H9 (cell line): ENCODE results near the gene HMOX2. TPM values are rescaled to one million over a fixed set of nuclear protein-coding genes. Genes with fewer than 3 reads are reported as not detected.

Experiments
- DNase-seq: peaks from one replicate; pipeline ENCODE4 v3.0.0-alpha.2; 2017
- H2AFZ ChIP-seq: one replicate; pipeline ENCODE4 v1.6.1; 2013; ENCODE audit warnings: mild to moderate bottlenecking, low read length, control low read depth, moderate library complexity
- H2AK5ac ChIP-seq: 2 replicates; pipeline ENCODE4 v1.6.1; 2013; ENCODE audit warnings: low read length, control low read depth, mixed read lengths; ENCODE audit not compliant: insufficient read length
- H2BK120ac ChIP-seq: one replicate; pipeline ENCODE4 v1.6.1; 2013; ENCODE audit warnings: low read depth, mild to moderate bottlenecking, low read length, control low read depth, inconsistent platforms; ENCODE audit not compliant: poor library complexity, severe bottlenecking
- H2BK12ac ChIP-seq: 2 replicates; pipeline ENCODE4 v1.6.1; 2013; ENCODE audit warnings: low read length, control low read depth, mixed read lengths, low read depth; ENCODE audit not compliant: insufficient read length
- H2BK15ac ChIP-seq: 2 replicates; pipeline ENCODE4 v1.6.1; 2013; ENCODE audit warnings: low read depth, low read length, control low read depth
- H2BK20ac ChIP-seq: one replicate; pipeline ENCODE4 v1.6.1; 2013; ENCODE audit warnings: low read depth, mild to moderate bottlenecking, low read length, control low read depth, inconsistent platforms; ENCODE audit not compliant: poor library complexity, severe bottlenecking
- H2BK5ac ChIP-seq: 2 replicates; pipeline ENCODE4 v1.6.1; 2013; ENCODE audit warnings: low read length, control low read depth, mixed read lengths; ENCODE audit not compliant: insufficient read length
- H3K14ac ChIP-seq: 2 replicates; pipeline ENCODE4 v1.6.1; 2013; ENCODE audit warnings: low read length, control low read depth; ENCODE audit not compliant: insufficient read depth
- H3K18ac ChIP-seq: 2 replicates; pipeline ENCODE4 v1.6.1; 2013; ENCODE audit warnings: low read depth, mild to moderate bottlenecking, mixed read lengths, low read length, control low read depth; ENCODE audit not compliant: insufficient read length
- H3K23ac ChIP-seq: 2 replicates; pipeline ENCODE4 v1.6.1; 2013; ENCODE audit warnings: low read length, control low read depth, mixed read lengths, low read depth; ENCODE audit not compliant: insufficient read length
- H3K23me2 ChIP-seq: 2 replicates; pipeline ENCODE4 v1.6.1; 2013; ENCODE audit warnings: low read depth, mild to moderate bottlenecking, mixed read lengths, low read length, control low read depth; ENCODE audit not compliant: insufficient read length, poor library complexity, severe bottlenecking
- H3K27ac ChIP-seq: 2 replicates; pipeline ENCODE4 v1.5.1; 2013; ENCODE audit warnings: low read length, control low read depth, mixed read lengths, low read depth; ENCODE audit not compliant: insufficient read length
- H3K27me3 ChIP-seq: 2 replicates; pipeline ENCODE4 v1.6.1; 2013; ENCODE audit warnings: low read length, control low read depth, inconsistent platforms; ENCODE audit not compliant: insufficient read depth
- H3K4ac ChIP-seq: 2 replicates; pipeline ENCODE4 v1.6.1; 2013; ENCODE audit warnings: low read depth, mild to moderate bottlenecking, control low read depth, inconsistent platforms, low read length, moderate library complexity
- H3K4me1 ChIP-seq: 2 replicates; pipeline ENCODE4 v1.6.1; 2013; ENCODE audit warnings: low read length, control low read depth, inconsistent platforms; ENCODE audit not compliant: insufficient read depth
- H3K4me2 ChIP-seq: 2 replicates; pipeline ENCODE4 v1.6.1; 2013; ENCODE audit warnings: low read length, control low read depth, mixed read lengths; ENCODE audit not compliant: insufficient read length, insufficient read depth
- H3K56ac ChIP-seq: 2 replicates; pipeline ENCODE4 v1.6.1; 2013; ENCODE audit warnings: low read depth, mild to moderate bottlenecking, mixed read lengths, low read length, control low read depth; ENCODE audit not compliant: insufficient read length
- H3K79me1 ChIP-seq: 2 replicates; pipeline ENCODE4 v1.6.1; 2013; ENCODE audit warnings: low read depth, mild to moderate bottlenecking, moderate library complexity, low read length, control low read depth, inconsistent platforms; ENCODE audit not compliant: insufficient read depth, poor library complexity, severe bottlenecking
- H3K79me2 ChIP-seq: 2 replicates; pipeline ENCODE4 v1.6.1; 2013; ENCODE audit warnings: low read length, control low read depth, inconsistent platforms; ENCODE audit not compliant: insufficient read depth
- H3K9ac ChIP-seq: 2 replicates; pipeline ENCODE4 v1.6.1; 2013; ENCODE audit warnings: low read length, control low read depth, mixed read lengths; ENCODE audit not compliant: insufficient read length; ENCODE audit errors: extremely low read depth
- H3K9me3 ChIP-seq: one replicate; pipeline ENCODE4 v1.6.1; 2013; ENCODE audit warnings: low read depth, low read length, inconsistent platforms; ENCODE audit not compliant: control insufficient read depth
- H3T11ph ChIP-seq: one replicate; pipeline ENCODE4 v1.6.1; 2013; ENCODE audit warnings: mild to moderate bottlenecking, low read length, control low read depth, inconsistent platforms
- H4K20me1 ChIP-seq: one replicate; pipeline ENCODE4 v1.6.1; 2013; ENCODE audit not compliant: control insufficient read depth, insufficient read length, insufficient read depth
- H4K5ac ChIP-seq: 2 replicates; pipeline ENCODE4 v1.6.1; 2013; ENCODE audit warnings: low read depth, mild to moderate bottlenecking, mixed read lengths, low read length, control low read depth; ENCODE audit not compliant: insufficient read length
- H4K8ac ChIP-seq: replicated peaks from 2 replicates; pipeline ENCODE4 v1.6.1; 2013; ENCODE audit warnings: low read length, control low read depth, mixed read lengths, low read depth; ENCODE audit not compliant: insufficient read length
- H4K91ac ChIP-seq: 2 replicates; pipeline ENCODE4 v1.6.1; 2013; ENCODE audit warnings: low read depth, mild to moderate bottlenecking, moderate library complexity, mixed read lengths, low read length, control low read depth; ENCODE audit not compliant: insufficient read length
- H3K27ac Mint-ChIP-seq, 3 experiments: 2 replicates in 2 of 3; 3 replicates in 1 of 3; pipeline ENCODE4 v1.8.0; 2020 to 2021; ENCODE audit warnings: mixed read lengths in 3 of 3, mild to moderate bottlenecking in 1 of 3, moderate library complexity in 1 of 3
- H3K27me3 Mint-ChIP-seq: 2 replicates; pipeline ENCODE4 v1.8.0; 2021; ENCODE audit warnings: low read depth, mild to moderate bottlenecking, moderate library complexity, mixed read lengths
- H3K36me3 Mint-ChIP-seq, 3 experiments: 2 replicates in 2 of 3; 3 replicates in 1 of 3; pipeline ENCODE4 v1.8.0; 2020 to 2021; ENCODE audit warnings: low read depth in 3 of 3, mixed read lengths in 3 of 3; ENCODE audit not compliant: insufficient read depth in 1 of 3
- H3K4me1 Mint-ChIP-seq, 2 experiments: 2 replicates each; pipeline ENCODE4 v1.8.0; 2020; ENCODE audit warnings: mixed read lengths in 2 of 2
- H3K4me3 Mint-ChIP-seq, 2 experiments: 2 replicates in 1 of 2; 3 replicates in 1 of 2; pipeline ENCODE4 v1.8.0; 2020 to 2021; ENCODE audit warnings: mild to moderate bottlenecking in 2 of 2, mixed read lengths in 2 of 2, moderate library complexity in 1 of 2
- H3K9me3 Mint-ChIP-seq, 2 experiments: 2 replicates in 1 of 2; 3 replicates in 1 of 2; pipeline ENCODE4 v1.8.0; 2020; ENCODE audit warnings: mild to moderate bottlenecking in 2 of 2, mixed read lengths in 2 of 2, moderate library complexity in 1 of 2
- CTCF ChIP-seq: fragments of 200-600 bp; sonication (generic); conservative IDR thresholded peaks from 3 replicates; pipeline ENCODE4 v1.8.0; 2021; ENCODE audit warnings: antibody characterized with exemption, mild to moderate bottlenecking
- WGBS: extraction: QIAGEN DNeasy Blood & Tissue Kit; methylation state at CpG from one replicate; pipeline ENCODE4 v1.1.7; 2013; ENCODE audit warnings: missing lambda C conversion rate, low lambda C conversion rate, mixed read lengths; ENCODE audit not compliant: insufficient read length; ENCODE audit errors: extremely low coverage; 5-methylcytosine and 5-hydroxymethylcytosine counted together
- total RNA-seq: library from RNA; stranded (reverse); gene quantifications from 2 replicates; pipeline ENCODE4 v1.2.1, GENCODE V29; 2021

The HMOX2 gene
- total RNA-seq, 1 experiment from 2014 or later, result 44.4 TPM

GRCh38 chr16:4536391-4537106 is 60.4 kb downstream of the HMOX2 start:
- no peak overlapping the region for H2BK15ac ChIP-seq
- H3K9me3 ChIP-seq, result peaks cover 5% of the 10 kb centered on the region
- H3K4ac ChIP-seq, result no peak overlapping the region
- H2BK5ac ChIP-seq, result no peak overlapping the region
- peaks cover 7% of the 10 kb centered on the region for H3K23me2 ChIP-seq
- H3K14ac ChIP-seq, result no peak overlapping the region
- H4K91ac ChIP-seq, result no peak overlapping the region
- no peak overlapping the region for H2BK20ac ChIP-seq
- H3K4me1 Mint-ChIP-seq, result peaks cover 27 to 29% of the 10 kb centered on the region in 2 experiments
- no peak for DNase-seq
- H3K27me3 ChIP-seq, result no peaks in the 10 kb centered on the region; the same call in 1 of the 2 replicates
- TF ChIP-seq CTCF, result no peak
- no peak overlapping the region for H2BK12ac ChIP-seq
- no peak overlapping the region for H2AK5ac ChIP-seq
- H3K79me1 ChIP-seq, result no peaks in the 10 kb centered on the region
- no peak overlapping the region for H4K8ac ChIP-seq
- no peak overlapping the region for H3K18ac ChIP-seq
- no peak overlapping the region for H3T11ph ChIP-seq
- no CpG with 5 or more reads among the region's 15 CpGs for WGBS
- H3K9me3 Mint-ChIP-seq, result peaks cover 16 to 19% of the 10 kb centered on the region in 2 experiments
- no peak overlapping the region for H3K56ac ChIP-seq
- H3K27ac ChIP-seq, result no peak overlapping the region
- H3K4me1 ChIP-seq, result no peaks in the 10 kb centered on the region; the same call in 1 of the 2 replicates
- H3K36me3 Mint-ChIP-seq, result peaks cover 36 to 42% (median 40%) of the 10 kb centered on the region in 3 experiments
- H3K4me3 Mint-ChIP-seq, result peak overlapping the region; percentile 83 to 87
- H3K4me2 ChIP-seq, result peak overlapping the region; percentile 65
- H4K5ac ChIP-seq, result no peak overlapping the region
- peaks cover 33% of the 10 kb centered on the region for H3K27me3 Mint-ChIP-seq
- H3K79me2 ChIP-seq, result peaks cover 2% of the 10 kb centered on the region; the same call in 1 of the 2 replicates
- no peaks in the 10 kb centered on the region for H4K20me1 ChIP-seq
- no peak overlapping the region for H3K9ac ChIP-seq
- no peak overlapping the region for H3K27ac Mint-ChIP-seq
- no peak overlapping the region for H2AFZ ChIP-seq
- no peak overlapping the region for H3K23ac ChIP-seq
- H2BK120ac ChIP-seq, result no peak overlapping the region
